Loucy (cell line): ENCODE data around the gene KLF7.

Experiments
- H2AFZ ChIP-seq: fragments of 200-600 bp; sonication (generic); 2 replicates; pipeline ENCODE4 v1.6.0; 2016; ENCODE audit warnings: antibody characterized with exemption, mild to moderate bottlenecking, low read length, moderate library complexity
- H3F3A ChIP-seq: fragments of 200-600 bp; 2 replicates; pipeline ENCODE4 v1.6.0; 2016; ENCODE audit warnings: antibody characterized with exemption, low read depth, mild to moderate bottlenecking
- H3K27me3 ChIP-seq: fragments of 200-600 bp; sonication (generic); 2 replicates; pipeline ENCODE4 v1.6.1; 2014; ENCODE audit warnings: low read length, mild to moderate bottlenecking; ENCODE audit not compliant: insufficient read depth, poor library complexity, severe bottlenecking
- H3K36me3 ChIP-seq: fragments of 200-600 bp; sonication (generic); 2 replicates; pipeline ENCODE4 v1.6.1; 2016; ENCODE audit warnings: low read length; ENCODE audit not compliant: insufficient read depth
- H3K4me1 ChIP-seq: fragments of 200-600 bp; sonication (generic); 2 replicates; pipeline ENCODE4 v1.5.1; 2014; ENCODE audit warnings: low read length, mild to moderate bottlenecking; ENCODE audit not compliant: insufficient read depth, poor library complexity, severe bottlenecking
- H3K4me2 ChIP-seq: fragments of 200-600 bp; sonication (generic); 2 replicates; pipeline ENCODE4 v1.6.0; 2014; ENCODE audit warnings: antibody characterized with exemption, low read length, low read depth, mild to moderate bottlenecking; ENCODE audit not compliant: poor library complexity, severe bottlenecking
- H3K4me3 ChIP-seq: fragments of 200-600 bp; sonication (generic); 2 replicates; pipeline ENCODE4 v1.5.1; 2014; ENCODE audit warnings: low read length, mild to moderate bottlenecking, mixed read lengths; ENCODE audit not compliant: poor library complexity, severe bottlenecking
- H3K79me2 ChIP-seq: fragments of 200-600 bp; sonication (generic); 2 replicates; pipeline ENCODE4 v1.6.1; 2014; ENCODE audit warnings: low read length; ENCODE audit not compliant: insufficient read depth
- H3K9ac ChIP-seq: fragments of 200-600 bp; sonication (generic); 2 replicates; pipeline ENCODE4 v1.6.0; 2014; ENCODE audit warnings: mild to moderate bottlenecking, low read depth, low read length, moderate library complexity; ENCODE audit not compliant: poor library complexity, severe bottlenecking
- H3K9me2 ChIP-seq: fragments of 200-600 bp; sonication (generic); replicated peaks from 2 replicates; pipeline ENCODE4 v1.6.1; 2016; ENCODE audit warnings: low read depth, low read length, mixed read lengths
- H3K9me3 ChIP-seq: fragments of 200-600 bp; sonication (generic); 2 replicates; pipeline ENCODE4 v1.6.1; 2014; ENCODE audit warnings: mild to moderate bottlenecking, antibody characterized with exemption, low read length, low read depth; ENCODE audit not compliant: insufficient read depth
- H4K20me1 ChIP-seq: fragments of 200-600 bp; sonication (generic); 2 replicates; pipeline ENCODE4 v1.6.0; 2014; ENCODE audit warnings: antibody characterized with exemption, low read length, mild to moderate bottlenecking; ENCODE audit not compliant: insufficient read depth, poor library complexity, severe bottlenecking
- EZH2phosphoT487 ChIP-seq: fragments of 200-600 bp; IDR thresholded peaks from 2 replicates; pipeline ENCODE4 v1.6.1; 2018; ENCODE audit warnings: antibody characterized with exemption, mild to moderate bottlenecking, moderate library complexity, borderline replicate concordance
- TF ChIP-seq, protein P1 (sequence below): fragments of 200-600 bp; sonication (generic); conservative IDR thresholded peaks from 2 replicates; pipeline ENCODE4 v1.5.1; 2014; ENCODE audit warnings: mild to moderate bottlenecking, antibody characterized with exemption, low read length

Gene KLF7

GRCh38 chr2:207119048-207119447, 46.7 kb downstream of the KLF7 start:
- Histone ChIP-seq H3K4me3 (no peak overlapping the region), H3K36me3 (peaks cover 15% of the 10 kb centered on the region; the same call in 1 of the 2 replicates), H3K9me2 (no peaks in the 10 kb centered on the region), H3K9ac (no peak overlapping the region), H3F3A (no peaks in the 10 kb centered on the region), H3K79me2 (no peaks in the 10 kb centered on the region), H3K27me3 (no peaks in the 10 kb centered on the region), H2AFZ (no peak overlapping the region), H4K20me1 (no peaks in the 10 kb centered on the region), H3K4me2 (no peak overlapping the region), H3K4me1 (no peaks in the 10 kb centered on the region), H3K9me3 (no peaks in the 10 kb centered on the region)
- TF ChIP-seq, protein P1, sequence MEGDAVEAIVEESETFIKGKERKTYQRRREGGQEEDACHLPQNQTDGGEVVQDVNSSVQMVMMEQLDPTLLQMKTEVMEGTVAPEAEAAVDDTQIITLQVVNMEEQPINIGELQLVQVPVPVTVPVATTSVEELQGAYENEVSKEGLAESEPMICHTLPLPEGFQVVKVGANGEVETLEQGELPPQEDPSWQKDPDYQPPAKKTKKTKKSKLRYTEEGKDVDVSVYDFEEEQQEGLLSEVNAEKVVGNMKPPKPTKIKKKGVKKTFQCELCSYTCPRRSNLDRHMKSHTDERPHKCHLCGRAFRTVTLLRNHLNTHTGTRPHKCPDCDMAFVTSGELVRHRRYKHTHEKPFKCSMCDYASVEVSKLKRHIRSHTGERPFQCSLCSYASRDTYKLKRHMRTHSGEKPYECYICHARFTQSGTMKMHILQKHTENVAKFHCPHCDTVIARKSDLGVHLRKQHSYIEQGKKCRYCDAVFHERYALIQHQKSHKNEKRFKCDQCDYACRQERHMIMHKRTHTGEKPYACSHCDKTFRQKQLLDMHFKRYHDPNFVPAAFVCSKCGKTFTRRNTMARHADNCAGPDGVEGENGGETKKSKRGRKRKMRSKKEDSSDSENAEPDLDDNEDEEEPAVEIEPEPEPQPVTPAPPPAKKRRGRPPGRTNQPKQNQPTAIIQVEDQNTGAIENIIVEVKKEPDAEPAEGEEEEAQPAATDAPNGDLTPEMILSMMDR, result no peak
- no peak for TF ChIP-seq EZH2phosphoT487

DNA sequence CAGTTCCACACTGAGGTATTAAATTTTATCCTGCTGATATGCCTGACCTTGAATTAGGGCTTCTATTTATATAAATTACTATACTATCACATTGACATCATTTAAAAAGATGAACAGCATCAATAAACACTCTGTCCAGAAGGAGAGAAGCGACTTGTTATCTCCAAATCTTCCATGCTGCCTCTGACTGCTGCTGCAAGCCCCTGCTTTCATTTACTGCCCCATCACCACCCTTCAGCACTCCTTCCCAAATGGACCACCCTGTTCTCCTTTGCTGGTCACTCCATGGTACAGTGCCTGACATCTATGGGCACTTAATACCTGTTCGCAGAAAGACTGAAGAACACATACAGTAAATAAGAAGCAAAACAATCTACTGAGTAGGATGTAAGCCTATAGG, 48.1 kb downstream of the KLF7 start:
- H2AFZ ChIP-seq, result no peak overlapping the region
- H3K9me3 ChIP-seq, result no peaks in the 10 kb centered on the region
- H3K27me3 ChIP-seq, result no peaks in the 10 kb centered on the region
- H4K20me1 ChIP-seq, result no peaks in the 10 kb centered on the region
- no peaks in the 10 kb centered on the region for H3K4me1 ChIP-seq
- no peaks in the 10 kb centered on the region for H3K9me2 ChIP-seq
- H3F3A ChIP-seq, result no peaks in the 10 kb centered on the region
- H3K4me2 ChIP-seq, result no peak overlapping the region
- H3K4me3 ChIP-seq, result no peak overlapping the region
- H3K36me3 ChIP-seq, result peaks cover 6% of the 10 kb centered on the region; the same call in 1 of the 2 replicates
- H3K9ac ChIP-seq, result no peak overlapping the region
- TF ChIP-seq, protein P1, result no peak
- TF ChIP-seq EZH2phosphoT487, result no peak
- H3K79me2 ChIP-seq, result no peaks in the 10 kb centered on the region

- Histone ChIP-seq H3K9ac (no peak overlapping the region), H3K27me3 (no peaks in the 10 kb centered on the region), H4K20me1 (no peaks in the 10 kb centered on the region), H3K4me2 (no peak overlapping the region), H3K36me3 (no peaks in the 10 kb centered on the region), H2AFZ (no peak overlapping the region), H3K79me2 (no peaks in the 10 kb centered on the region), H3K9me3 (no peaks in the 10 kb centered on the region), H3K4me3 (no peak overlapping the region), H3K4me1 (peaks cover 11% of the 10 kb centered on the region), H3K9me2 (no peaks in the 10 kb centered on the region), H3F3A (no peaks in the 10 kb centered on the region)
- TF ChIP-seq, protein P1, result no peak
- TF ChIP-seq EZH2phosphoT487, result no peak
These were observed 49.9 kb downstream of the KLF7 start for GRCh38 chr2:207115715-207116364.
